ENCODE measurements around the gene ACTN1.

The ACTN1 gene

DNA sequence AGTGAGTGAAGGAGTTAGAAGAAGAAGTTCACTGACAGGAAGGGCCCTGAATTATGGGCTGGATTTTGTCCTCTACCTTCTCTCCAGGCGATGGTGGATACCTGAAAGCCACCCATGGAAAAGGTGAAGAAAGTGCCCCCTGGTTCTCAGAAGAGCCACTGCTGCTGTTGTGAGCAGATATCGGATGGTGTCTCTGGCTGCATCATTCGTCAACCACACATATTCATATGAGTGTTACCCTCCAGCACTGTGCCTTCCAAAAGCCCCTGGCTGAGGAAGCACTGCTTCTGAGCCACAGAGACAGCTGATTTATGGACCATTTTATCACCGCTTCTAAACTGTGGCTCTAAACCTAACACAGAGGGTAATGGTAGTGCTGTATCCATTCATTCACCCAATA, 2.0 kb upstream of the ACTN1 start:
- Histone ChIP-seq H3K4me2 (no peak overlapping the region), H3K4me3 (IDR thresholded peaks at IDR 0.05; ENCODE audit: insufficient read depth, low read depth, low read length) (no peak overlapping the region), H3K27me3 (ENCODE audit: insufficient read depth, low read depth) (no peaks in the 10 kb centered on the region), H3K27ac (no peak overlapping the region), H3K9ac (no peak overlapping the region), H3K36me3 (ENCODE audit: insufficient read depth) (no peaks in the 10 kb centered on the region), H3K79me2 (ENCODE audit: insufficient read depth, low read depth) (no peaks in the 10 kb centered on the region; the same call in 1 of the 2 replicates), H3K4me1 (ENCODE audit: low read depth, poor library complexity, severe bottlenecking) (peaks cover 5% of the 10 kb centered on the region), H4K20me1 (ENCODE audit: insufficient read depth) (no peaks in the 10 kb centered on the region), H2AFZ (ENCODE audit: low read depth) (no peak overlapping the region)
- TF ChIP-seq, protein P1, sequence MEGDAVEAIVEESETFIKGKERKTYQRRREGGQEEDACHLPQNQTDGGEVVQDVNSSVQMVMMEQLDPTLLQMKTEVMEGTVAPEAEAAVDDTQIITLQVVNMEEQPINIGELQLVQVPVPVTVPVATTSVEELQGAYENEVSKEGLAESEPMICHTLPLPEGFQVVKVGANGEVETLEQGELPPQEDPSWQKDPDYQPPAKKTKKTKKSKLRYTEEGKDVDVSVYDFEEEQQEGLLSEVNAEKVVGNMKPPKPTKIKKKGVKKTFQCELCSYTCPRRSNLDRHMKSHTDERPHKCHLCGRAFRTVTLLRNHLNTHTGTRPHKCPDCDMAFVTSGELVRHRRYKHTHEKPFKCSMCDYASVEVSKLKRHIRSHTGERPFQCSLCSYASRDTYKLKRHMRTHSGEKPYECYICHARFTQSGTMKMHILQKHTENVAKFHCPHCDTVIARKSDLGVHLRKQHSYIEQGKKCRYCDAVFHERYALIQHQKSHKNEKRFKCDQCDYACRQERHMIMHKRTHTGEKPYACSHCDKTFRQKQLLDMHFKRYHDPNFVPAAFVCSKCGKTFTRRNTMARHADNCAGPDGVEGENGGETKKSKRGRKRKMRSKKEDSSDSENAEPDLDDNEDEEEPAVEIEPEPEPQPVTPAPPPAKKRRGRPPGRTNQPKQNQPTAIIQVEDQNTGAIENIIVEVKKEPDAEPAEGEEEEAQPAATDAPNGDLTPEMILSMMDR (conservative IDR thresholded peaks at IDR 0.05; ENCODE audit: low read depth, low read length): no peak

GRCh38 chr14:68979722-68980451, 785 bp upstream of the ACTN1 start:
- no peaks in the 10 kb centered on the region for H3K36me3 ChIP-seq (ENCODE audit: insufficient read depth)
- no peaks in the 10 kb centered on the region for H4K20me1 ChIP-seq (ENCODE audit: insufficient read depth)
- H3K9ac ChIP-seq: no peak overlapping the region
- no peak overlapping the region for H3K4me2 ChIP-seq
- H3K79me2 ChIP-seq (ENCODE audit: insufficient read depth, low read depth): peaks cover 4% of the 10 kb centered on the region; the same call in 1 of the 2 replicates
- peak overlapping the region; percentile 44; the same call in 1 of the 2 replicates for H2AFZ ChIP-seq (ENCODE audit: low read depth)
- H3K4me3 ChIP-seq (IDR thresholded peaks at IDR 0.05; ENCODE audit: insufficient read depth, low read depth, low read length): no peak overlapping the region
- H3K4me1 ChIP-seq (ENCODE audit: low read depth, poor library complexity, severe bottlenecking): peaks cover 5% of the 10 kb centered on the region
- no peaks in the 10 kb centered on the region for H3K27me3 ChIP-seq (ENCODE audit: insufficient read depth, low read depth)
- H3K27ac ChIP-seq: no peak overlapping the region
- TF ChIP-seq, protein P1 (conservative IDR thresholded peaks at IDR 0.05; ENCODE audit: low read depth, low read length): no peak

DNA sequence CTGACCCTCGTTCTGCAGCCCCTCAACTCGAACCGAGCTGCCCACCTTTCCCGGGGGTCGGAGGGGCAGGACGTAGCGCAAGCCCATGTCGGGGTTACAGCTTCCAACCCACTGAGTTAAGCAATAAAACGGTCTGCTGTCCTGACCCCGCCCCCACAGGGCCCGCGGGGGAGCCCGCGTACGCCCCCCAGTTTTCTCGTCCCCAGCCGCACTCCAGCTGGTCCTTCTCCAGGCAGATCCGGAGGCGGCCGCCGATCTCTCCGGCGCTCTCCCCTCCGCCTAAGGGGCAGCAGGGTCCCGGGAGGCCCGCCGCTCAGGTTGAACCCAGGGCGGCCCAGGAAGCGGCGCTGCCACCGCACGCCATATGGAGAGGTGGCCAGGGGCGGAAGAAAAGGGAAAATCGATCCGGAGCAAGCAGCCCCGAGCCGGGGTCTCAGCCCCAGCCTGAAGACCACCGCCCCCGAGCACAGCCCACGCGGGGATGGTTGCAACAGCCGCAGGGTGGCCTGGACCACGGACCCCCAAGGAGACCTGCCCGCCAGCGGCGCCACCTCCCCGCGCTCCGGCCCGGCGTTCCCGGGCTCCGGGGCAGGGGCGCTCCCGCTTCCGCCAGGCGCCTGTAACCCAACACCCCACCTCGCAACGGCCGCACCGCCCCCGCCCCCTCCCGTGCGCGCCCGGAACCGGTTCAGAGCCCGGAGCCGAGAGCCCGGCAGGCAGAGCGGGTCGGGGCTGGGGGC, 760 bp downstream of the ACTN1 start:
- peak overlapping the region; percentile 46; the same call in 1 of the 2 replicates for H3K9ac ChIP-seq
- TF ChIP-seq, protein P1 (conservative IDR thresholded peaks at IDR 0.05; ENCODE audit: low read depth, low read length): no peak
- H3K4me3 ChIP-seq (IDR thresholded peaks at IDR 0.05; ENCODE audit: insufficient read depth, low read depth, low read length): no peak overlapping the region
- no peaks in the 10 kb centered on the region for H3K27me3 ChIP-seq (ENCODE audit: insufficient read depth, low read depth)
- H3K4me2 ChIP-seq: 0 out of 2 replicates have a peak overlapping the region, but pooled peaks have one; percentile 13
- H3K79me2 ChIP-seq (ENCODE audit: insufficient read depth, low read depth): peaks cover 4% of the 10 kb centered on the region; the same call in 1 of the 2 replicates
- H3K27ac ChIP-seq: no peak overlapping the region; the same call in 1 of the 2 replicates
- H2AFZ ChIP-seq (ENCODE audit: low read depth): peak overlapping the region; percentile 64; the same call in 1 of the 2 replicates
- H3K4me1 ChIP-seq (ENCODE audit: low read depth, poor library complexity, severe bottlenecking): peaks cover 5% of the 10 kb centered on the region
- no peaks in the 10 kb centered on the region for H3K36me3 ChIP-seq (ENCODE audit: insufficient read depth)
- H4K20me1 ChIP-seq (ENCODE audit: insufficient read depth): no peaks in the 10 kb centered on the region

DNA sequence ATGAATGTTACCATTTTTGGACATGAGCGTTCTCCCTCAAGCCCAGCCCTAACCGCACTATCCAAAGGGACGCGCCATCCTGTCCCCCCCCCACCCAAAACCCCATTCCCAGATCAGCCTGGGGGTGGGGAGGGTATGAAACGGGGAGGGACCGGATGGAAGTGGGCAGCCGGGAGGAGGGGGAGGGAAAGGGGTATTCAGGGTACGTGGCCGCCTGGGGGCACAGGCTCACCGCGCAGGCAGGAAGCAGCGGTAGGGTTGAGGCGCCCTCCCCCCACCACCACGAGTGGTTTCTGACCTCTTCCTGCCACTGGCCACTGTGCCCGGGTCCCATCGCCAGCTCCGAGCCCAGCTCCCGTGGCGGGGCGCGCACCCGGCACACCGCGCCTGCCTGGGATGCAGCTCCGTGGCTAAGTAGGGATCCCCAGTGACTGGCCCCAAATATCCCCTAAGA, 1.4 kb downstream of the ACTN1 start:
- Histone ChIP-seq H3K79me2 (ENCODE audit: insufficient read depth, low read depth) (peaks cover 4% of the 10 kb centered on the region; the same call in 1 of the 2 replicates), H4K20me1 (ENCODE audit: insufficient read depth) (no peaks in the 10 kb centered on the region), H3K27ac (no peak overlapping the region), H3K27me3 (ENCODE audit: insufficient read depth, low read depth) (no peaks in the 10 kb centered on the region), H3K4me1 (ENCODE audit: low read depth, poor library complexity, severe bottlenecking) (peaks cover 5% of the 10 kb centered on the region), H2AFZ (ENCODE audit: low read depth) (peak overlapping the region; percentile 64; the same call in 1 of the 2 replicates), H3K4me3 (IDR thresholded peaks at IDR 0.05; ENCODE audit: insufficient read depth, low read depth, low read length) (no peak overlapping the region), H3K9ac (peak overlapping the region; percentile 46; the same call in 1 of the 2 replicates), H3K4me2 (0 out of 2 replicates have a peak overlapping the region, but pooled peaks have one; percentile 13), H3K36me3 (ENCODE audit: insufficient read depth) (no peaks in the 10 kb centered on the region)
- TF ChIP-seq, protein P1 (conservative IDR thresholded peaks at IDR 0.05; ENCODE audit: low read depth, low read length): no peak

Measured in KMS-11 (cell line).